Myocyte (in vitro differentiated cells): ENCODE measurements around the gene HTRA3. TPM values are rescaled to one million over a fixed set of nuclear protein-coding genes. Genes with fewer than 3 reads are reported as not detected.

ENCODE experiments used
- DNase-seq: peaks from one replicate; pipeline ENCODE4 v3.0.0-alpha.2; 2012; ENCODE audit warnings: low read depth
- total RNA-seq: library from RNA; depleted of rRNA; stranded (reverse); fragments of >200 nt; gene quantifications from 2 replicates; pipeline ENCODE4 v1.2.3, GENCODE V29; 2014

The HTRA3 gene
- total RNA-seq, 1 donor from 2014 or later = 35.0 TPM

GRCh38 chr4:8233672-8234484 lies 35.7 kb upstream of the HTRA3 start:
- DNase-seq = no peak

- no peak for DNase-seq
Observed at GRCh38 chr4:8234715-8235114, 34.8 kb upstream of the HTRA3 start.

DNA sequence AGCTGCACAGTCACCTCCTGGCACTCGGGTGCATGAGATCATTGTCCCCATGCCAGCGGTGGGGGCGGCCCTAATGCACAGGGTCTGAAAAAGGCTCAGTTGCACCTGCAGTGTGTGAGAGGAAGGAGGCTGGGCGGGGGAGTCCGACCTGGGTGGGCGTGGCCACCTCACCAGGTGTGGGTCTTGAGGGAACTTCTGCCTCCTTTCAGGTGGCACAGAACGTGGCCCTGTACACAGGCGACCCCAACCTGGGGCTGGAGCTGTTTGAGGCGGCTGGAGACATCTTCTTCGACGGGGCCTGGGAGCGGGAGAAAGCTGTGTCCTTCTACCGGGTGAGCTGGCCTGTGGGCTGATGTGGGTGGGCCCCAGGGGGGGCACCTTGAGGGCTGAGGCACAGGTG lies 34.3 kb upstream of the HTRA3 start:
- no peak for DNase-seq

- DNase-seq = no peak
Observed at GRCh38 chr4:8235686-8236085, 33.9 kb upstream of the HTRA3 start.

DNA sequence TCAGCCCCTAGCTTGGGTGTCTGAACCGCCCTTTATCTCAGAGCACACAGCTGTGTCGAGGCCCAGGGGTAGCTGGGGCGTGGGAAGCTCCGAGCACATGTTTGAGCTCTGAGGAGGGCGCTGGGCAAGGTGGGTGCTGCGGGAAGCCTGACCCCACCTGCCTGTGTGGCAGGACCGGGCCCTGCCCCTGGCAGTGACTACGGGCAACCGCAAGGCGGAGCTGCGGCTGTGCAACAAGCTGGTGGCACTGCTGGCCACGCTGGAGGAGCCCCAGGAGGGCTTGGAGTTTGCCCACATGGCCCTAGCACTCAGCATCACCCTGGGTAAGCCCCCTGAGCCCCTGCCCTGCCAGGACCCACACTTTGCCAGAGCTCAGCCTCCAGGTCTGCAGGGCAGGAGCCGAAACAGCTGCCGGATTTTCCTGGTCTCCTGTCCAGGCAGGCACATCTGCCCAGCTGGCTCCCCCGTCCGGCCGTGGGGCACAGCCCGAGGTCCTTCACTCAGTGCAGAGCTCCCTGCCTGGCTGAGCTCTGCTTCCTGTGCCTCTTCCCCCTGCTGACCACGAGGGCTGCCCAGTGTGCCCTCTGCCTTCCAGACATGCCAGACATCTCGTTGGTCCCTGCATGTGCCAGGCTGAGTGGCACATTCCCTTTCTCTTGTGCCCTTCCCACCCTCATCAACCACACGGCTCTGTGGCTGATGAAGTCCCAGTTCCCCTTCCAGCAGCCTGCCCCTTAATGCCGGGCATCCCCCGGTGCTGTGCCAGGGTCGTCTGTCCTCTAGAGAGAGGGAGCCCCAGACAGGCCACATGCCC lies 33.2 kb upstream of the HTRA3 start:
- peak; percentile 60 for DNase-seq

DNA sequence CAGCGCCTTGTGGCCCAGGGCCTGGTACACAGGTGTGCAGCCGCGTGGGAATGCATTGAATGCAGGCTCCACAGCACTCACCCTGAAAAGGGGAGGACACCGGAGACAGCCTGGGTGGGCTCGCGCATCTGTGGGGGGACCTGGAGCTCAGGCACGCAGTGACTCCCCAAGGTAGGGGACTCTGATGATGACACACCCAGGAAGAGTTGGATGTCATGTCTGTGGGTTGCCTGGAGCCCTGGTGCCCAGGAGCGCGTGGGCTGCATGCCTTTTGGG lies 32.7 kb upstream of the HTRA3 start:
- no peak for DNase-seq

- no peak for DNase-seq
Observed at GRCh38 chr4:8237256-8237989, 32.1 kb upstream of the HTRA3 start.

GRCh38 chr4:8238036-8238511 lies 31.5 kb upstream of the HTRA3 start:
- no peak for DNase-seq

DNA sequence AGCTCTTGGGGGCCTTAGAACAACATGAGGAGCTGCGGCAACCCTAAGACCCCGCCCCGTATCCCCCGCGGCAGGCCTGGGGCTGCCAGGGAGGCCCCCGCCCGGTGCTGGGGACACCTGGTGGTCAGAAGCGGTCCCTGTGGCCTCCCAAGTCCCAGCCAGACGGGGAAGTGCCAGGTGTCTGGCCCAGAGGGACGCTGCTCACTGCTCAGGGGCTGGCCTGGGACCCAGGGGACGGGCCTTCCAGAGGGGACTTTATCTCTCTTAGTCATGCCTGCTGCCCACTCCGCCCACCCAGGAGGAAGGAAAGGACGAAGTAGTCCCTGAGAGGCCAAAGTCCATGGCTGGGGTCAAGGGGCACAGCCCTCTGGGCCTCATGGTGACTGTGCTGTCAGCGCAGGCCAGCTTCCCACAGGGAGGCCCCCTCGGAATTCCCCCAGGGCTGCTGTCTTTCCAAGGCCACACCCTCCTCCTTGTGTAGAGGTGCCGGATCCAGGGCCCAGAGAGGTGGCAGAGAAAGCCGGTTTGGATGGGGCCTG lies 31.0 kb upstream of the HTRA3 start:
- no peak for DNase-seq

- no peak for DNase-seq
Observed at GRCh38 chr4:8239226-8239625, 30.3 kb upstream of the HTRA3 start.

- no peak for DNase-seq
Observed at GRCh38 chr4:8239661-8240060, 29.9 kb upstream of the HTRA3 start.

GRCh38 chr4:8240211-8241041 lies 29.1 kb upstream of the HTRA3 start:
- no peak for DNase-seq

- no peak for DNase-seq
Observed at GRCh38 chr4:8241211-8241779, 28.3 kb upstream of the HTRA3 start.

- peak; percentile 96 for DNase-seq
Observed at GRCh38 chr4:8241895-8242696, 27.5 kb upstream of the HTRA3 start.

DNA sequence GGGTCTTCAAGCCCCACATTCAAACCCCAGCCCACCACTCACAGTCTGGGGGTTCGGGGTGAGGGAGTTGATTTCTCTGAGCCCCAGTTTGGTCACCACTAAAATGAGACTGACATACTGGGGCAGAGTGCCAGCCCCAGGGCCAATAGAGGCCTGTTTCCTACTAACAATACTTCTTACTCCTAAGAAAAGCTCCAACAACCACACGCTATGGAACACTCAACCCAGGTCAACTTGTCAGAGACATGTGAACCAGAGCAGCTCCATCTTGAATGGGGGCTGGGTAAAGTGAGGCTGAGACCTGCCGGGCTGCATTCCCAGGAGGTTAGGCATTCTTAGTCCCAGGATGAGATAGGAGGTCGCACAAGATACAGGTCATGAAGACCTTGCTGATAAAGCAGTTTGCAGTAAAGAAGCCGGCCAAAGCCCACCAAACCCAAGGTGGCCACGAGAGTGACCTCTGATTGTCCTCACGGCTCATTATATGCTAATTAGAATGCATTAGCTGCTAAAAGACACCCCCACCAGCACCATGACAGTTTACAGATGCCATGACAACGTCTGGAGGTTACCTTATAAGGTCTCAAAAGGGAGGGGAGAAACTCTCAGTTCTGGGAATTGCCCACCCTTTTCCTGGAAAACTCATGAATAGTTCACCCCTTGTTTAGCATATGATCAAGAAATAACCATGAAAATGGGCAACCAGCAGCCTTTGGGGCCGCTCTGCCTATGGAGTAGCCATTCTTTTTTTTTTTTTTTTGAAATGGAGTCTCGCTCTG lies 26.6 kb upstream of the HTRA3 start:
- DNase-seq = no peak

DNA sequence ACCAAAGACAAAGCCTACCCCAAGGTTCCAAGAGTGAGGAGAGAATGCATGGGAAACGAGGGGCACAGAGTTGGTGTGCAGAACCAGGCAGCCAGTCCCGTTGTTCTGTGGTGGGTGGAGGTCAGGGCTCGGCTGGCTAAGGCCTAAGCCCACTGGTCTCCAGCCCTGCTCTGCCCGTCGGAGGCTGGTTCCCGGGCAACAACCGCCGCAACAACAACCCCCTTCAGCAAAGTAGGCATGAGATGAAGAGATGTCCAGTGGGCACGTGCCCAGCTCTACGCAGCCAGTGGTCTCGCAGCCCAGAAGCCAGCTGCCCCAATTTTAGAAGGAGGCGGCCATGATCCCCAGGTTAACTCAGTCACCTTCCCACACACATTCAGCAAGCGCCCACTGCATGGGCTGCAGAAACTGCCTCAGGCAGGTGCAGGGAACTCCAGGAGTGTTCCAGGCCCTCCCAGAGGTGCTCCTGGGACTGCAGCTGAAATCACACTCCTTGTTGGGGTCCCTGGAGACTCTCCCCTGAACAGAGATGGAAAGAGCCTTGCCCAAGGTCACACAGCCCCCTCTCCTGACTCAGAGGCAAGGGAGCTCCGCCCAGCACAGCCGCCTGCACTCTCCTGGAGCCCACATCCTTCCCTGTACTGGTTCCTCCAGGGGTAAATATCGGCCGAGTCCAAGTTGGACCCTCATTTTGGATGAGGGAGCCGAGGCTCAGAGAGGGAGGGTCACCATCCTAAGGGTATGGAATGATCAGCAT lies 25.4 kb upstream of the HTRA3 start:
- no peak for DNase-seq

DNA sequence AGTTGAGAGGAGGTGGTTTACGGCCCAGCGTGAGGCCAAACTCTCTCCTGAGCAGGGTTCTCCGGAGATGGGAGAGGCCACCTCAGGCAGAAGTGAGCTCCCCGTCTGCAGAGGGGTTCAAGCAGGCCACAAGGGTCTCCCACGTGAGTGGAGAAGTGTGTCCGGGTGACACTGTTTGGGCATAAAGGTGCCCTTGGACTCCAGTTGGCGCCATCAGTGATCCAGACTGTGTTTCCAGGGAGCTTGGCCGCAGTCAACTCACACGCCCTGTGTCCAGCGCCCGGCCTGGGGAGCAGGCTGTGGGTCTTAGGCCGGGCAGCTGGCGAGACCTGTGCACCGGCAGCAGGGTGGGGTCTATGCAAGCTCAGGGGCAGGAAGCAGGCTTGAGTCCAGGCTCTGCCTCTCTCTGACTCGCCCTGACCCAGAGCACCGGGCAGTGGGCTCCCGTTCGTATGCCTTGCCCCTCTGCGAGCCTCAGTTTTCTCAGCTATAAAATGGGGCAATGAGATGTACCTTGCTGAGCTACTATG lies 24.6 kb upstream of the HTRA3 start:
- no peak for DNase-seq
